Measurements from ENCODE around the gene DGKA.
"Not testable (repeated sequence)": the region's sequence is repeated elsewhere in the genome, so short reads cannot be mapped to it uniquely, and the experiment has no call there.

Gene DGKA

DNA sequence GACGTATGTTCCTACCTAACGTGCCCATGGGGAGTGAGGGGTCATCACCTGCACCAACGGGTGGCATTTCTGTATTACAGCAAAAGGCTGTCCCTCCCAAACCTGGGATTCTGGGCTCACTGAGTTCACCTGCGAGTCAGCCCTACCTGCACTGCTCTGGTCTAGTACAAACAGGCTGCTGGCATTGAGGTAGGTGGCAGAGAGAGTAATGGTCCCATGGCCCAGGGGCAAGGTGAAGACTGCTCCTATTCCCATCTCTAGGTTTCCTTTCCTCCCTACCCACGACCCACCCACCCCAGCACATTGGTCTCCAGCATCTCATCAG, 66.5 kb downstream of the DGKA start:
- H3K9ac ChIP-seq (ENCODE audit: low read length in 2 of 2): peak overlapping the region; percentile 89 to 93
- H3K27ac ChIP-seq (ENCODE audit: low read length): peak overlapping the region; percentile 81
- no peaks in the 10 kb centered on the region for H3K27me3 ChIP-seq (ENCODE audit: control insufficient read depth in 1 of 2, insufficient read depth in 2 of 2, low read length in 2 of 2)
- H3K4me1 ChIP-seq (ENCODE audit: control insufficient read depth, insufficient read depth, low read length): peaks cover 13% of the 10 kb centered on the region
- peak overlapping the region; percentile 98 to 99 for H3K4me3 ChIP-seq (ENCODE audit: low read length in 2 of 2)
- H3K36me3 ChIP-seq (ENCODE audit: control insufficient read depth in 2 of 2, insufficient read depth in 2 of 2, low read length in 2 of 2): peaks cover 21 to 22% of the 10 kb centered on the region in 2 donors
- no peaks in the 10 kb centered on the region for H3K9me3 ChIP-seq (ENCODE audit: control insufficient read depth in 2 of 2, low read length in 2 of 2)

DNA sequence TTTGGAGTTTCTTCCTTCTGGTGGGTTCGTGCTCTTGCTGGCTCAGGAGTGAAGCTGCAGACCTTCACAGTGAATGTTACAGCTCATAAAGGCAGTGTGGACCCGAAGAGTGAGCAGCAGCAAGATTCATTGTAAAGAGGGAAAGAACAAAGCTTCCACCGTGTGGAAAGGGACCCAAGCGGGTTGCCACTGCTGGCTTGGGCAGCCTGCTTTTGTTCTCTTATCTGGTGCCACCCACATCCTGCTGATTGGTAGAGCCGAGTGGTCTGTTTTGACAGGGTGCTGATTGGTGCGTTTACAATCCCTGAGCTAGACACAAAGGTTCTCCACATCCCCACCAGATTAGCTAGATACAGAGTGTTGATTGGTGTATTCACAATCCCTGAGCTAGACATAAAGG, 68.6 kb downstream of the DGKA start:
- H3K36me3 ChIP-seq (ENCODE audit: control insufficient read depth in 2 of 2, insufficient read depth in 2 of 2, low read length in 2 of 2): peaks cover 5 to 11% of the 10 kb centered on the region in 2 donors
- H3K9ac ChIP-seq (ENCODE audit: low read length in 2 of 2); H3K27ac ChIP-seq (ENCODE audit: low read length): not testable (repeated sequence)

DNA sequence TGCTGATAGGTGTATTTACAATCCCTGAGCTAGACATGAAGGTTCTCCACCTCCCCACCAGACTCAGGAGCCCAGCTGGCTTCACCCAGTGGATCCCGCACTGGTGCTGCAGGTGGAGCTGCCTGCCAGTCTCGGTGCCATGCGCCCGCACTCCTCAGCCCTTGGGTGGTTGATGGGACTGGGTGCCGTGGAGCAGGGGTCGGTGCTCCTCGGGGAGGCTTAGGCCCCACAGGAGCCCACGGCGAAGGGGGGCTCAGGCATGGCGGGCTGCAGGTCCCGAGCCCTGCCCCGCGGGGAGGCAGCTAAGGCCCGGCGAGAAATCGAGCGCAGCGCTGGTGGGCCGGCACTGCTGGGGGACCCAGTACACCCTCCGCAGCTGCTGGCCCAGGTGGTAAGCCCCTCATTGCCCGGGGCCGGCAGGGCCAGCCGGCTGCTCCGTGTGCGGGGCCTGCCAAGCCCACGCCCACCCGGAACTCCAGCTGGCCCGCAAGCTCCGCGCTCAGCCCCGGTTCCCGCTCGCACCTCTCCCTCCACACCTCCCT, 69.1 kb downstream of the DGKA start:
- H3K4me3 ChIP-seq (ENCODE audit: low read length in 2 of 2); H3K27ac ChIP-seq (ENCODE audit: low read length); H3K27me3 ChIP-seq (ENCODE audit: control insufficient read depth in 1 of 2, insufficient read depth in 2 of 2, low read length in 2 of 2); H3K9ac ChIP-seq (ENCODE audit: low read length in 2 of 2); H3K9me3 ChIP-seq (ENCODE audit: control insufficient read depth in 2 of 2, low read length in 2 of 2): not testable (repeated sequence)
- H3K4me1 ChIP-seq (ENCODE audit: control insufficient read depth, insufficient read depth, low read length): peaks cover 13% of the 10 kb centered on the region
- peaks cover 9 to 11% of the 10 kb centered on the region in 2 donors for H3K36me3 ChIP-seq (ENCODE audit: control insufficient read depth in 2 of 2, insufficient read depth in 2 of 2, low read length in 2 of 2)

More for the DNA sequence above, 68.6 kb downstream of the DGKA start:
- H3K4me1 ChIP-seq (ENCODE audit: control insufficient read depth, insufficient read depth, low read length): peaks cover 13% of the 10 kb centered on the region
- not testable (repeated sequence) for H3K4me3 ChIP-seq (ENCODE audit: low read length in 2 of 2); H3K9me3 ChIP-seq (ENCODE audit: control insufficient read depth in 2 of 2, low read length in 2 of 2); H3K27me3 ChIP-seq (ENCODE audit: control insufficient read depth in 1 of 2, insufficient read depth in 2 of 2, low read length in 2 of 2)

DNA sequence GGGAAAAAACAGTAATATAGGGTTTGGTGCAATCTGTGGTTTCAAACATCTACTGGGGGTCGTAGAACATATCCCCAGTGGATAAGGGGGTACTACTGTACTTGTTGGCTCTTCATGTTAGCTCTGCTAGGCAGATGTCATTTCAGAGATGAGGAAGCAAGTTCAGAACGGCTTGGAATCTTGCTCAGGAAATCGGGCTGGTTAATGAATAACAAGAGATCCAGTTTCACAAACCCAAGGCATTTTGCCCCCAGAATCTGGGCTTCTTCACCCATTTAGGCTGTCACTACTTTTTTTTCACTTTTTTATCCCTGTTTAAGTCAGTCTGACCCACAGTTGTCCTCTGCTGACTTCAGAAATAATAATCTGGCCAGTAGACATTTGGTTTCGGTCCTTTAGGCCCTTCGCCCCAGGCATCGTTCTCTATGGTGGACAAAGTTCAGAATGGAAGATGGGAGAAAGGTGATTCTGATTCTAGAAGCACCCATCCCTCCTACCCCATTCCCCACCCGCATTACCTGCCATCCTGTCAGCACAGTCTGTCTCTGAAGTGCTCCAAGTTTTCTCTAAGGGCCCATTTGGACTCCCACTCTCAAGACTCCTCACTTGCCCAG, 70.6 kb downstream of the DGKA start:
- Histone ChIP-seq H3K27ac (ENCODE audit: low read length) (no peak overlapping the region), H3K9me3 (ENCODE audit: control insufficient read depth in 2 of 2, low read length in 2 of 2) (no peaks in the 10 kb centered on the region), H3K36me3 (ENCODE audit: control insufficient read depth in 2 of 2, insufficient read depth in 2 of 2, low read length in 2 of 2) (peaks cover 9 to 11% of the 10 kb centered on the region in 2 donors), H3K27me3 (ENCODE audit: control insufficient read depth in 1 of 2, insufficient read depth in 2 of 2, low read length in 2 of 2) (no peaks in the 10 kb centered on the region), H3K9ac (ENCODE audit: low read length in 2 of 2) (no peak overlapping the region), H3K4me3 (ENCODE audit: low read length in 2 of 2) (no peak overlapping the region), H3K4me1 (ENCODE audit: control insufficient read depth, insufficient read depth, low read length) (peaks cover 9% of the 10 kb centered on the region)

DNA sequence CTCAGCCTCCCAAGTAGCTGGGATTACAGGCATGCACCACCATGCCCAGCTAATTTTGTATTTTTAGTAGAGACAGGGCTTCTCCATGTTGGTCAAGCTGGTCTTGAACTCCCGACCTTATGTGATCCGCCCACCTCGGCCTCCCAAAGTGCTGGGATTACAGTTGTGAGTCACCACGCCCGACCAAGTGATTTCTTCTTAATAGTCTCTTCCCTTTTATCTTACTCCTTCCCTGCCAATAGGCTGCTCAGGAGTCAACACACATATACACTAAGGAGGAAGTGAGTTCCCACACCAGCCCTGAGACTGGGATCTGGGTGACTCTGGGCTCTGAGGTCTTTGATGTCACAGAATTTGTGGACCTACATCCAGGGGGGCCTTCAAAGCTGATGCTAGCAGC, 72.4 kb downstream of the DGKA start:
- H3K27ac ChIP-seq (ENCODE audit: low read length); H3K4me3 ChIP-seq (ENCODE audit: low read length in 2 of 2); H3K9me3 ChIP-seq (ENCODE audit: control insufficient read depth in 2 of 2, low read length in 2 of 2); H3K9ac ChIP-seq (ENCODE audit: low read length in 2 of 2); H3K27me3 ChIP-seq (ENCODE audit: control insufficient read depth in 1 of 2, insufficient read depth in 2 of 2, low read length in 2 of 2): not testable (repeated sequence)
- peaks cover 9 to 11% of the 10 kb centered on the region in 2 donors for H3K36me3 ChIP-seq (ENCODE audit: control insufficient read depth in 2 of 2, insufficient read depth in 2 of 2, low read length in 2 of 2)
- H3K4me1 ChIP-seq (ENCODE audit: control insufficient read depth, insufficient read depth, low read length): peaks cover 12% of the 10 kb centered on the region

Data from stomach smooth muscle (tissue), 2 donors.